Measurements from ENCODE around the gene CD207.
"Not testable (repeated sequence)": the region's sequence is repeated elsewhere in the genome, so short reads cannot be mapped to it uniquely, and the experiment has no call there.

Gene CD207

GRCh38 chr2:70835643-70836042 is at the start of gene CD207:
Gene CD207 (minus strand): TSS chr2:70835816. CDS start chr2:70835776, 40 bp downstream.
- DNase-seq: peak; percentile 40

- DNase-seq: not testable (repeated sequence)
These were observed 42.9 kb upstream of the CD207 start for GRCh38 chr2:70878543-70878942.

- not testable (repeated sequence) for DNase-seq
These were observed 40.5 kb upstream of the CD207 start for GRCh38 chr2:70876138-70876537.

- no peak for DNase-seq
These were observed 37.9 kb upstream of the CD207 start for GRCh38 chr2:70873541-70873940.

- peak; percentile 97 for DNase-seq
These were observed 36.0 kb upstream of the CD207 start for GRCh38 chr2:70871398-70872211.

GRCh38 chr2:70870790-70871189 is 35.2 kb upstream of the CD207 start:
- no peak for DNase-seq

GRCh38 chr2:70868970-70869369 is 33.4 kb upstream of the CD207 start:
- no peak for DNase-seq

GRCh38 chr2:70861777-70862625 is 26.4 kb upstream of the CD207 start:
- DNase-seq: peak; percentile 90

GRCh38 chr2:70855667-70856066 is 20.1 kb upstream of the CD207 start:
- peak; percentile 22 for DNase-seq

GRCh38 chr2:70854411-70854810 is 18.8 kb upstream of the CD207 start:
- peak; percentile 40 for DNase-seq

- no peak for DNase-seq
These were observed 17.2 kb upstream of the CD207 start for GRCh38 chr2:70852824-70853223.

- peak; percentile 43 for DNase-seq
These were observed 16.1 kb upstream of the CD207 start for GRCh38 chr2:70851704-70852103.

- DNase-seq: peak; percentile 43
These were observed 15.3 kb upstream of the CD207 start for GRCh38 chr2:70850925-70851324.

- DNase-seq: no peak
These were observed 6.8 kb upstream of the CD207 start for GRCh38 chr2:70842401-70842800.

- no peak for DNase-seq
These were observed 2.6 kb upstream of the CD207 start for GRCh38 chr2:70837980-70838925.

GRCh38 chr2:70834881-70835280 is 735 bp downstream of the CD207 start:
- DNase-seq: peak; percentile 28

GRCh38 chr2:70834106-70834505 is 1.5 kb downstream of the CD207 start:
- no peak for DNase-seq

GRCh38 chr2:70833246-70833645 is 2.4 kb downstream of the CD207 start:
- DNase-seq: peak; percentile 23

GRCh38 chr2:70832386-70832785 is 3.2 kb downstream of the CD207 start:
- DNase-seq: no peak

GRCh38 chr2:70831861-70832260 is 3.8 kb downstream of the CD207 start:
- DNase-seq: peak; percentile 34

GRCh38 chr2:70830366-70830765 is 5.2 kb downstream of the CD207 start:
- DNase-seq: peak; percentile 43

- no peak for DNase-seq
These were observed 5.7 kb downstream of the CD207 start for GRCh38 chr2:70829916-70830315.
